ENCODE results near the gene LRP5.
"Not testable (repeated sequence)": the region's sequence is repeated elsewhere in the genome, so short reads cannot be mapped to it uniquely, and the experiment has no call there.

LRP5 gene

DNA sequence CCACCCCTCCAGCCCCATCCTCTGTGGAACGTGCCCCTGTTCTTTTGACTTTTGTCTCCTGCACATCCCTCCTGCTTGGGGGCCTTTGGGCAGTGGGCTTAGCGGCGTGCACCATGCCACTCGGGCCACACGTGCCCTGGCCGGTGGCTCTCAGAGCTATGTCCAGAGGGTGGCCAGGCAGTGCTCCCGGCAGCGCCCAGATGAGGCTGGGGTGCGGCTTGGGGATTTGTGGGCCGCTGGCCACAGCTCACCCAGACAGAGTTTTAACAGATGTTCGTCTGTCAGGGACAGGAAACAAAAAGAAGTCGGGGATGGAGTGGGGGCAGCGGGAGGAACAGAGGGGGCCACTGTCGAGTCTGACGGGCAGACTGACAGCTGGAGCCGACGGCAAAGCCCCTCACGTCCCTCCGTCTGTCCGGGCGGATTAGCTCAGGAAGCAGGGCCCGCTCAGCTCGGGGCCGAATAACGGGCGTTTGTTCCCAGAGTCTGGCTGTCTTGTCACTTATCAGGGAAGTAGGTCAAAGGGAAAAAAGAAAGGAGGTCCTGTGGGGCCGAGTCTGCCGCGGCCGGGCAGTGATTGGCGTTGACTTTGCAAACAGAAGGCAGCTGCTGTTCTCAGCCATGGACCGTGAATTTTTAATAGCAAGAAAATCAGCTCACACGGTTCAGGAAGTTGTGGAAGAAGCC, 61.6 kb downstream of the LRP5 start:
- no peak for DNase-seq

DNA sequence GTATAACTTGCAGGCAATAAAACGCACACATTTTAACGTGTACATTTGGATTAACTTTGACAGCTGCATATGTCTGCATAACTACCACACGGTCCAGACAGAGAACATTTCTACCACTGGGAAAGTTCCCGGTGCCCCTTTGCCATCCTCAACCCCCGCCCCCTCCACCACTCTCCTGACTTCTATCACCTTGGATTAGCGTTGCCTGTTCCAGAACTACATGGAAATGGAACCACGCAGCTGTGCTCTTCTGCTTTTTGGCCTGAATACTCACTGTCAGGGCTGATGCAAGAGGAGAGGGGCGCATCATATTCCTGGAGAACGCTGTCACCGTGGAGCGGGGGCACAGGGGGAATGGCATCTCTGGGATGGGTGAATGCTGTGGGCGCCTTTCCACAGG, 62.1 kb downstream of the LRP5 start:
- no peak for DNase-seq

DNA sequence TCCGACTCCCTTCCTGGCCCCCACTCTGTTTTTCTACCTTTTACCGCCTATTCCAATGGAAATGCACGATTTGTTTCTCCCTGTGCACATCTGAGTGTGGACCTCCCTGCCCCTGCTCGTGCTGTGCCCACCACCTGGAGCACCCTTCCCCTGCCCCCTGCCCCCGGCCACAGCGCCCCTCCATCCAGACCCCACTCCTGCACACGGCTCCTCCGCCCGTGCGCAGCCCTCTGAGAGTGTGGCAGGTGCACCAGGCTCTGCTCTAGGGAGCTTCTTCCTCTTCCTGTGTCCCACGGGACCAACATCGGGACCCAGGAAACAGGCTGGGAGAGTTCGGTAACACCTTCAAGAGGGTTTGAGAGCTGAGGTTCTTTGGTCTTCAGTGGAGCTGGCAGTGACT, 62.9 kb downstream of the LRP5 start:
- DNase-seq = no peak

DNA sequence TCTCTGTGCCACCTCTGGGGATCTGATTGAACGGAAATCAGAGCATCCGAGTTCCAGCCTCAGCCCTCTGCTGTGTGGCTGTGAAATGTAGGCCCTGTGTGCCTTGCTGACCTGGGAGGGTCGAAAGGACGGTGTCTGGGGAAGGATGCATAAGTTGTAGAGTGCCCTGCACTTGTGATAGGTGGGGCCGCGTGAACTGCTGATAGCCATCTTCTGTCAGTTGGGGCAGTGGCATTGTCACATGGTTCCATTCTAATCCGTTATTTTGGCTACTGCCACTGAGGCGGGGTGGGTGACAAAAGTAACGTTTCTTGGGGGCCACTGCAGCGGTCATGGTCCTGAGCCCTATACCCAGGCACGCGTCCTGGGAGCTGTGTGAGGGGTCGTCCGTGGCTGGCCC, 63.4 kb downstream of the LRP5 start:
- no peak for DNase-seq

DNA sequence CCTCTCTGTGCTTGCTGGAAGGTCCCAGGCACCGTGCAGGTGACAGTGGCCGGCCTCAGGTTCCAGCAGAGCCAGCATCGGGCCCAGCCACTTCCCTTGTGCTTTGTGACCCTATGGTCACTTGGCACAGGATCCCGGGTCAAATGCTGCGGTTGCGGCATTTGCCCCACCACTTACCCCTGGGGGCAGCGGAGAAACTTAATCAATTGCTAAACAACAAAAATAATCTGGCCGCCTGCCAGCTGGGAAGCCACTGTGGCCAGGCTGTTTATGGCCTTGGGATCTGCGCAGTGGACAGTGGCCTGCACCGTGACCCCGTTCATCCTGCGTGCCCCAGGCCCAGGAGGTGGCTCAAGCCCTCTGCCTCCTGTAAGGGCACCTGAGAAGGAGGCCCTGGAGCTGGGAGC, 65.0 kb downstream of the LRP5 start:
- no peak for DNase-seq

DNA sequence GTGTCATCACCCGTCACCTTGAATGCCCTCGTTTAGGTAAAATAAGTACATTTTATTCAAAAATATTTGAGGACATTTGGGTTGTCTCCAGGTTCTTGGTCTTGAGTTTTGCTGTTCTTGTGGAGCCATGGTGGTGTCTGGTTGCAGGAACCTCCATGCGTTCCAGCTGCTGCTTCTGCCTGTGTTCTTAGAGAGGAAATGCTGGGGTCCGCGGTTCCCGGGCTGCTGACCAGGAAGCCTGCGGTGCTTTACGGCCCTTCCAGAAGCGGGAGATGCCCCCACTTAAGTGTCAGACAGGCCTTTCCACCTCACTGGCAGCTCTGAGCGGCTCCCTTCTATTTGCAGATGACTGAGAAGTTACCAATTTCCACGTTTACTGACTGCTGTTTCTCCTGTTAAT, 66.8 kb downstream of the LRP5 start:
- DNase-seq = no peak

DNA sequence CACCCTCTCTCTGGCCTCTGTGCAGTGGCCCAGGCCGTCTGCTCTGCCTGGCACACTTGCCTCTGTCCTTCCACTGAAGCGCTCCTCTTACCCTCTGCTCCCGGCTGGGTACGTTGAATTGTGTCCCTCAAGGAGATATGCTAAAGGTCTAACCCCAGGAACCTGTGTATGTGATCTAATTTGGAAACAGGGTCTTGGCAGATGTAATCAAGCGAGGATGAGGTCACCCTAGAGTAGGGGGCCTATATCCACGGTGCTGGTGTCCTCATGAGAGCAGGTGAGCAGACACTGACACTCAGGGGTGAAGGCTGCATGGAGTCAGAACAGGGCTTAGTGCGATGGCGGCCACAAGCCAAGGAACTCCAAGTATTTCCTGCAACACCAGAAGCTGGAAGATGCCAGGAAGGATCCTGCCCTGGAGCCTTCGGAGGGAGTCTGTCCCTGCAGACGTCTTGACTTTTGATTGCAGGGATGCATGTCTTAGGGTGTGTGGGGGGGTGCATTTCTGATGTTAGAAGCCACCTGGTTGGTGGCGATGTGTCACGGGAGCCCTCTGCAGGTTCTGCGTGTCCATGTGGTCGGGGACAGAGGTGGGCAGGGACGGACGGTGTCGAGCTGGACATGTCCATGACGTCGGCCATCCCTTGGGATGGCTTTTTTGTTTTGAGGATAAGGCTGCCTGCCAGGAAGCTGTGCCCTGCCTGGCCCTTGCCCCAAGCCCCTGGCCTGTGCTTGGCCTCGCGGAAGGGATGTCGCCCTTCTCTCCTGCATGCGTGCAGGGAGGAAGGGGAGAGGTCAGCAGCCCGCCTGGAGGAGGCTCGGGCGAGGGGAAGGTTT, 68.6 kb downstream of the LRP5 start:
- no peak for DNase-seq

DNA sequence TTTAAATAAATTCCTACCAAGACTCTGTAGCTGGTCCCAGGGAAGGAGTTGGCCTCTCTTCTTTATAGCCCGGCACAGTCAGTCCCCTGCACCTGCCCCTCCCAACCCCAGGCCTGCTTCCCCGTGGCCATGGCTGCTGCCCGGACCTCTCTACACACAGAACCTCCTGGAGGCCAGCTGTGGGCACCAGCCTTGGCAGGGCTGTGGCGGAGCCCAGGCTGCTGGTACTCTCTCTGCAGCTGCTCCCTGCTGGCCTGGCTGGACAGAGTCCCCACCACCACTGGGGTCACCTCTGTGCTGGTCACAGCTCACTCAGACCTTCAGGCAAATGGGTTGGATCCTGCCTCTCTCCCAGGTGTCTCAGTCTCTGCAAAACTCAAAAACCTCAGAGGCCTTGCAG, 69.3 kb downstream of the LRP5 start:
- DNase-seq = no peak

DNA sequence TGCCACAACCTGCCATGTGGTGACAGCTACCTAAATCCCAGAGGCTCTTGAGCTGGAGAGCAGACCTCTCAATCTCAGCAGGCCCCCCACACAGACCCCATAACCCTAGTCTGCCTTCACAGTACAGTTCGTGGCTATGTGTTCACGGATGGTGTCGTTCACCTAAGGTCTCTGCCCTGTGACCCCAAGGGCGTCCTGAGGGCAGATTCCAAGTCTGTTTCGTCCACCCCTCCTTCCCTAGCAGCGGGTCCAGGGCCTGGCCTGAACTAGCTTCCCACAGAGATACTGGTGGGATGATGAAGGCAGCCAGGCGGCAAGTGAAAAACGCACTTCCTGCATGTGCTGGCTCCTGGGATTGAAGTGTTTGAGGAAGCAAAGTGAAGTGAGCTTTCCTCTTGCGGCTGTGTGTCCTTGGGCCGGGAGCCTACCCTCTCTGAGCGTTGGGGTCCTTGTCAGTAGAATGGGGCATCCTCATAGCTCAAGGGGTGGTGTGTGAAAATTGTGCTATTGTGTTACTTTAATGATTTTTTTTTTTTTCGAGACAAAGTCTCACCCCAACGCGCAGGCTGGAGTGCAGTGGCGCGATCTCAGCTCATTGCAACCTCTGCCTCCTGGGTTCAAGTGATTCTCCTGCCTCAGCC, 70.1 kb downstream of the LRP5 start:
- DNase-seq = no peak

DNA sequence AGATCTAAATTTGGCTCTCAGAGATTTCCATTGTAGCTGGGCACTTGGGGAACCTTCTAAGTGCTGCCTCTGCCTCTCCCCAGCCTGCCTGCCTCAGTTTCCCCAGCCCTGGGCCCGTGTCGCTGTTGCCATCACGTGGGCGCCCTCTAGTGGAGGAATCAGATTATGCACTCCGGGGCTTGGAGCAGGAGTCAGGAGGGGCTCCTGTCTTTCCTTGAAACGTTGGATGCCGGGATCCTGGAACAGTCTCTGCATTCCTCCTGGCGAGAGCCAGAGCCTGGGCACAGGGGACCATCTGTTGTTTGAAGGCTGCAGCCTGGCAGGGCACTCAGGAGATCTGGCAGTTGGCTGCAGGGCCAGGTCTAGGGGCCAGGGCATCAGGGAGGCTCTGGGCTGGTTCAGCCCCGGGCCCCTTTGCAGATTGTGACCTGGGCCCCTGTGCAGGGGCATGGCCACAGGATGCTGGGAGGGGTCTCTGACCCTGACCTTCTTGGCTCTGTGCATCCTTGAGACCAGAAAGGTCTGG, 71.6 kb downstream of the LRP5 start:
- DNase-seq = peak; percentile 24

DNA sequence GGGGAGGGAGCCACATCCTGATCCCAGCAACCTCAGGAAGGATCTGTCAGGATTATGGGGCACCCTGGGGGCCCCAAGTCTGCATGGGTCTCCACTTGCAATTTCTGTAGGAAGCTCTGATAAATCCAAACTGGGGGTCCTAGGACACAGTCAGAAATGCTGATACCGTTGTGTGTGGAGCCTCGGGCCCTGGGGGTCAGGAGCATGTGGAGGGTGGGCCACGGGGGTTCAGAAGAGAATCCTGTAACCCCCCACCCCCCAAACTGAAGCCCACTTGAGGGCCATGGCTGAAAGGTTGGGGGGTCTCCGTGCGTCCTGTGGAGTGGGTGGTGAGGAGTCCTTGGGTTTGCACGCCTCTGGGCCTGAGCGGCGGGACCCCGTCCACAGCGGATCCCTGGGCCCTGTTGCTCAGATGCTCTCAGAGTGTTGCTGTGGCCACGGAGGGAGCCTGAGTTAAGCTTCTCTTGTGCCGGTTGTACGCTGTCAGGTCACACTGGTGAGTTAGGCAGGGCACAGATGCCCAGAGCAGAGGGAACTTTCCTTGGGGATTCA, 72.2 kb downstream of the LRP5 start:
- DNase-seq = no peak

DNA sequence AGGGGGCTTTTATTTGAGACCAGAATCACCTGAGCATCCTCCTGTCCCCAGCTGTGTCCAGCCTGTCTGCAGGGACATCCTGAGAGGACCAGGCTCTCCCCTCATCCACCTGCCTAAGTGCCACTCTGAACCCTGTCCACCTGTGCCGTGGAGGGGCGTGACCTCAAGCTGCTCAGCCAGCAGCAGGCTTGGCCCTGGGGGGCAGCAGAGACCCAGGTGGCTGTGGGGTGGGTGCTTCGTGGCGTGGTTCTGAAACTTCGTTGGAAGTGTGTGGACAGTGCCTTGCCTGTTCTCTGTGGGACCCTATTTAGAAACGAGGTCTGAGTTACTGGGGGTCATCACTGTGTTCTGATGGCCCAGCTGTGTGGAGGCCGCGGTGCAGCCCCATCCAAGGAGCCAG, 72.7 kb downstream of the LRP5 start:
- DNase-seq = no peak

DNA sequence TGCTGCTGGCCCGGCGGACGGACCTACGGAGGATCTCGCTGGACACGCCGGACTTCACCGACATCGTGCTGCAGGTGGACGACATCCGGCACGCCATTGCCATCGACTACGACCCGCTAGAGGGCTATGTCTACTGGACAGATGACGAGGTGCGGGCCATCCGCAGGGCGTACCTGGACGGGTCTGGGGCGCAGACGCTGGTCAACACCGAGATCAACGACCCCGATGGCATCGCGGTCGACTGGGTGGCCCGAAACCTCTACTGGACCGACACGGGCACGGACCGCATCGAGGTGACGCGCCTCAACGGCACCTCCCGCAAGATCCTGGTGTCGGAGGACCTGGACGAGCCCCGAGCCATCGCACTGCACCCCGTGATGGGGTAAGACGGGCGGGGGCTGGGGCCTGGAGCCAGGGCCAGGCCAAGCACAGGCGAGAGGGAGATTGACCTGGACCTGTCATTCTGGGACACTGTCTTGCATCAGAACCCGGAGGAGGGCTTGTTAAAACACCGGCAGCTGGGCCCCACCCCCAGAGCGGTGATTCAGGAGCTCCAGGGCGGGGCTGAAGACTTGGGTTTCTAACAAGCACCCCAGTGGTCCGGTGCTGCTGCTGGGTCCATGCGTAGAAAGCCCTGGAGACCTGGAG, 74.1 kb downstream of the LRP5 start:
- DNase-seq = no peak

DNA sequence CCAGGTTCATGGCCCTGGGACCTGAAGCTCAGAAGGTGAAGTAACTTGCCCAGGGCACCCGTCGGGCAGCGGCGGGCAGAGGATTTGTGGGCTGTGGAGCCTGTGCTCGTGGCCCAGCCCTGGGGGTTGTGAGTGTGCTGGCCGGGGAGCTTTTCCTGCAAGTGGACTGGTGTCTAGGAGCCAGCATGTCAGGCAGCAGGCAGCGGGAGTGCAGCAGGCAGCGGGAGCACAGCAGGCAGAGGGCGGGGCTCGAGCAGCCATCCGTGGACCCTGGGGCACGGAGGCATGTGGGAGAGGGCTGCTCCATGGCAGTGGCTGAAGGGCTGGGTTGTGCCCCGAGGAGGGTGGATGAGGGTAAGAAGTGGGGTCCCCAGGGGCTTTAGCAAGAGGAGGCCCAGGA, 75.4 kb downstream of the LRP5 start:
- DNase-seq = no peak

DNA sequence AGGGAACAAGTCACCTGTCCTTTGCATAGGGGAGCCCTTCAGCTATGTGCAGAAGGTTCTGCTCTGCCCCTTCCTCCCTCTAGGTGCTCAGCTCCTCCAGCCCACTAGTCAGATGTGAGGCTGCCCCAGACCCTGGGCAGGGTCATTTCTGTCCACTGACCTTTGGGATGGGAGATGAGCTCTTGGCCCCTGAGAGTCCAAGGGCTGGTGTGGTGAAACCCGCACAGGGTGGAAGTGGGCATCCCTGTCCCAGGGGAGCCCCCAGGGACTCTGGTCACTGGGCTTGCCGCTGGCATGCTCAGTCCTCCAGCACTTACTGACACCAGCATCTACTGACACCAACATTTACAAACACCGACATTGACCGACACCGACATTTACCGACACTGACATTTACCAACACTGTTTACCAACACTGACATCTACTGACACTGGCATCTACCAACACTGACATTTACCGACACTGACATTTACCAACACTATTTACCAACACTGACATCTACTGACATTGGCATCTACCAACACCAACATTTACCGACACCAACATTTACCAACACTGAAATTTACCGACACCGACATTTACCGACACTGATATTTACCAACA, 76.3 kb downstream of the LRP5 start:
- DNase-seq = no peak

DNA sequence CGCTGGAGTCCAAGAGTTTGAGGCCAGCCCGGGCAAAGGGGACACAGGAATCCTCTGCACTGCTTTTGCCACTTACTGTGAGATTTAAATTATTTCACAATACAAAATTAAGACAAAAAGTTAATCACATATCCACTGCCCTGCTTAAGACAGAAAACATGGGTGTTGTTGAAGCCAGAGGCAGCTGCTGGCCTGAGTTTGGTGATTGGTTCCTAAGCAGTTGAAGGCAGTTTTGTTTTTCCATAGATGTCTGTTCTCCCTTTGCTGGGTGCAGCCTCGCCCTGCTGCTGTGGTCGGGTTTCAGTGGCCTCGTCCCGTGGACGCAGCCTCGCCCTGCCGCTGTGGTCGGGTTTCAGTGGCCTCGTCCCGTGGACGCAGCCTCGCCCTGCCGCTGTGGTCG, 77.9 kb downstream of the LRP5 start:
- DNase-seq = no peak

DNA sequence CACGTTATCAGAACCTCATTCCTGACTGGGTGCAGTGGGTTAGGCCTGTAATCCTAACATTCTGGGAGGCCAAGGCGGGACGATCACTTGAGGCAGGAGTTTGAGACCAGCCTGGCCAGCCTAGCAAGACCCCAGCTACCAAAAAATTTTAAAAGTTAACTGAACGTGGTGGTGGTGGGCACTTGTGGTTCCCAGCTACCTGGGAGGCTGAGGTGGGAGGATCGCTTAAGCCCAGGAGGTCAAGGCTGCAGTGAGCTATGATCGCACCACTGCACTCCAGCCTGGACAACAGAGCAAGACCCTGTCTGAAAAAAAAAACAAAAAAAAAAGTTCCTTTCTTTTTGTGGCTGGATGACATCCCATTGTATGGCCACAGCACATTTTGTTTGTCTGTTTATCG, 80.4 kb downstream of the LRP5 start:
- DNase-seq = no peak

DNA sequence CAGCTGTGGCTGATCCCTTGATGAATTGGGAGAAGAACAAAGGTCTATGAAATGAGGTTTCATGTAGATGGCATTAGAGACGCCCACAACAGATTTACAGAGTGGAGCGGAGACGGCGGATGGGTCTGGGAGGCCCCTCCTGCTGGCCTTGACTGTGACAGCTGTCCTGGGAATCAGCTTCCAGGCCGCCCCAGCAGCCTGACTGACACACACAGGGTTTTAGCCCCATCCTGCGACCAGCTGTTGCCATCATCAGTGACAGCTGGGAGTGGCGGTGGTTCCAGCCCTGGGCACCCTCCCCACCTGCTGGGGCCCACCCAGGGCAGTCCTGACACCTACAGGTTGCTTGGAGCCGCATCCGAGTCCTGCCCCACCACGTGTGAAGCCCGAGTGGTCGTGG, 84.1 kb downstream of the LRP5 start:
- no peak for DNase-seq

DNA sequence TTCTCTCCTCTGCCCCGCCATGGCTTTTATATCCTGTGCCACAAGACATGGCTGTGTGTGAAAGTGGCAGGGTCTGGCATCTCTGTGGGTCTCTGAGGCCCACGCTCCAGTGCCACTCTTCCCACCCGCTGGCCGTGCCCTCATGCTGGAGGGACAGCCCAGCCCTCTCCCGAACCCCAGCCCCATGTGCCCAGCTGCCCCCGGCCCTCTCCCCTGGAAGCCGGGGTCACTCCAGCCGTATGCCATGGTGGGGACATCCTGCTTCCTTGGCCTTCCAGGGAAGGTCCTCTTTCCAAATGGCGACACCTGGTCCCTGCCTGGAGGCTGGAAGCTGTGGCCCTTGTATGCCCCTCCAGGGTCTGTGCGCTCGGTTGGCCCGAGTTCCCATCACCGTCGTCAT, 84.9 kb downstream of the LRP5 start:
- no peak for DNase-seq

DNA sequence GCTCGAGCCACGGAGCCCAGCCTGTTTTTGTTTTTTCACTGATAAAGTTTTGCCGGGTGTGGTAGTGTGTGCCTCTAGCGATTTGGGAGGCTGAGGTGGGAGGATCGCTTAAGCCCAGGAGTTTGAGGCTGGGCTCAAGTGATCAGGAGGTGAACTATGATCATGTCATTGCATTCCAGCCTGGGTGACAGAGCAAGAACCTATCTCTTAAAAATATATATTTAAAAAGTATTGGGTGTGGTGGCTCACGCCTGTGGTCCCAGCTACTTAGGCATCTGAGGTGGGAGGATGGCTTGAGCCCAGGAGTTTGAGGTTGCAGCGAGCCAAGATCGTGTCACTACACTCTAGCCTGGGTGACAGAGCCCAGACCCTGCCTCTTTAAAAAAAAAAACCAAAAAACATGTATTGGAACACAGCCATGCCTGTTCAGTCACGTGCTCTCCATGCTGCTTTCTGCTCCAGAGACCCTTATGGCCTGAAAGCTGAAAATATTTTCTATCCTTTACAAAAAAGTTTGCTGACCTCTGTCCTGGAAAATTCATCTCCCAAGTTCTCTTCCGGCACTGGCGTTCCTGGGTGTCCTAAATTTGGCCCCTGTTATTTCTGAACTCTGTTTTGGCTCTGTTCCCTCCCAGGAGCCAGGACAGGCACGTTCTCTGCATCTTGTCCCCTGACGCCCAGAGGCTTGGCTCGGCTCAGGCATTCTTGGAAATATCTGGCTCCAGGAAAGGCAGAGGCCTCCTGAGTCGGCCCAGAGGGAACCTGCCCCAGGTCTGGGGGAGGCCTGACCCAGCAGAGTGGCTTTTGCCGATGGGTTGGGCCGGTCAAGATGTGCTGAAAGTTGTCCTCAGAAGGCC, 86.8 kb downstream of the LRP5 start:
- DNase-seq = no peak

DNA sequence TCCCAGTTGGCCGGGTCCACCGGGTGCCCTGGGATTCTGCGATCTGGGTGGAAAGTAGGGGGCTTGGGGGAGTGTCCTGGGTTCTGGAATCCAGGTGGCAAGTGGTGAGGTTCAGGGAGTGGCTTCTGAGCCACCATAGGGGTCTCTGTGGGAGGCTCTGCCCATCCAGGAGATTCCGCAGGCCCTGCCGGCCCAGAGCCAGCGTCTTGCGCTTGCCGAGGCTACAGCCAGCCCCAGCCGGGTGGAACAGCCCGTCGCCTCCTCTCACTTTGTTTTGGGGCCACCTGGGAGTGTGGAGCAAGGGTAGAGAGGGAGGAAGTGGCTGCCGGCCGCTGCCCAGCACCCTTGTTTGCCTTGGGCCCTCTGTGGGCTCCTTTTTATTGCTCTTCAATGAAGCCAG, 87.5 kb downstream of the LRP5 start:
- no peak for DNase-seq

DNA sequence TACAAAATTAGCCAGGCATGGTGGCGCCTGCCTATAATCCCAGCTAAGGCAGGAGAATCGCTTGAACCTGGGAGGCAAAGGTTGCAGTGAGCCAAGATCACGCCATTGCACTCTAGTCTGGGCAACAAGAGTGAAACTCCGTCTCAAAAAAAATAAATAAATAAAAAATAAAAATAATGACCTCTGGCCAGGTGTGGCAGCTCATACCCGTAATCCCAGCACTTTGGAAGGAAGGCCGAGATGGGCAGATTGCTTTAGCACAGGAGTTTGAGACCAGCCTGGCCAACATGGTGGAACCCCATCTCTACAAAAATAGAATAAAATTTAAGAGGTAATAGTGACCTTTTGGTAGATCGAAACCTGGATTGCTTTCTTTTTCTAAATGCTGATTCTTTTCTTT, 88.2 kb downstream of the LRP5 start:
- DNase-seq = not testable (repeated sequence)

Measured in activated effector memory CD4-positive, alpha-beta T cell treated with Interleukin-2 at 50 U/mL for 16 hours (primary cell).